Calu3 (cell line): ENCODE measurements around the gene UNC13B. TPM values are rescaled to one million over a fixed set of nuclear protein-coding genes. Genes with fewer than 3 reads are reported as not detected.
A peak's percentile ranks its signal among the peaks of the same experiment; 100 is the strongest.

Source experiments
- BruUV-seq: library from RNA; stranded (reverse); fragments of 400-500 nt; replicated peaks from 2 replicates; lab custom pipeline; 2021; lab: Mats Ljungman, UMichigan
- CTCF ChIA-PET: fragments of 300-600 bp; sonication (Branson Sonifier 250); formaldehyde crosslinking; loops from one replicate; lab custom pipeline; 2022; ENCODE audit warnings: antibody characterized with exemption; lab: Charles Lee
- DNase-seq: peaks from one replicate; pipeline ENCODE4 v3.0.0; 2022
- H3K27ac Mint-ChIP-seq: one replicate; pipeline ENCODE4 v1.8.0; 2022; ENCODE audit warnings: mixed read lengths; ENCODE audit not compliant: unreplicated experiment
- H3K27me3 Mint-ChIP-seq: one replicate; pipeline ENCODE4 v1.8.0; 2022; ENCODE audit warnings: mixed read lengths; ENCODE audit not compliant: unreplicated experiment
- H3K36me3 Mint-ChIP-seq: one replicate; pipeline ENCODE4 v1.8.0; 2022; ENCODE audit warnings: mild to moderate bottlenecking, moderate library complexity, mixed read lengths; ENCODE audit not compliant: insufficient read depth, unreplicated experiment
- H3K4me1 Mint-ChIP-seq: one replicate; pipeline ENCODE4 v1.8.0; 2022; ENCODE audit warnings: mild to moderate bottlenecking, low read depth, mixed read lengths; ENCODE audit not compliant: unreplicated experiment
- H3K4me3 Mint-ChIP-seq: one replicate; pipeline ENCODE4 v1.8.0; 2022; ENCODE audit warnings: mild to moderate bottlenecking, low read depth, moderate library complexity, mixed read lengths; ENCODE audit not compliant: unreplicated experiment
- H3K9me3 Mint-ChIP-seq: one replicate; pipeline ENCODE4 v1.8.0; 2022; ENCODE audit warnings: low read depth, mixed read lengths; ENCODE audit not compliant: unreplicated experiment
- CTCF ChIP-seq: fragments of 200-600 bp; IDR thresholded peaks from one replicate; pipeline ENCODE4 v1.8.0; 2022; ENCODE audit warnings: antibody characterized with exemption; ENCODE audit not compliant: unreplicated experiment
- intact Hi-C: fragments of 100-400 bp; cut with micrococcal nuclease; formaldehyde crosslinking; loops from one replicate; pipeline ENCODE4 v1.10.0; 2022; ENCODE audit not compliant: unreplicated experiment
- total RNA-seq: library from RNA; stranded (reverse); gene quantifications from 2 replicates; pipeline ENCODE4 v1.2.3, GENCODE V29; 2022

Gene UNC13B
- total RNA-seq, 1 experiment from 2014 or later, result 20.4 TPM

GRCh38 chr9:35168963-35169362 is 7.2 kb downstream of the UNC13B start:
- Mint-ChIP-seq H3K4me3 (no peak overlapping the region), H3K27me3 (no peaks in the 10 kb centered on the region), H3K36me3 (no peaks in the 10 kb centered on the region), H3K4me1 (peaks cover 22% of the 10 kb centered on the region), H3K9me3 (no peaks in the 10 kb centered on the region), H3K27ac (no peak overlapping the region)
- CTCF ChIA-PET, result interaction anchor here (0.6 kb wide), 1 partner anchor 694 kb away, joined by 3 read pairs; no protein-coding TSS in a partner anchor
- no peak for TF ChIP-seq CTCF
- no peak for DNase-seq
- intact Hi-C loops, result no loop called here
- BruUV-seq, result no TSS peak

- intact Hi-C loops, result no loop called here
- H3K36me3 Mint-ChIP-seq, result no peaks in the 10 kb centered on the region
- no peak overlapping the region for H3K27ac Mint-ChIP-seq
- H3K27me3 Mint-ChIP-seq, result no peaks in the 10 kb centered on the region
- H3K9me3 Mint-ChIP-seq, result peaks cover 8% of the 10 kb centered on the region
- CTCF ChIA-PET, result no interaction called here
- BruUV-seq, result no TSS peak
- H3K4me1 Mint-ChIP-seq, result peaks cover 17% of the 10 kb centered on the region
- no peak overlapping the region for H3K4me3 Mint-ChIP-seq
- no peak for TF ChIP-seq CTCF
- DNase-seq, result no peak
Measured at GRCh38 chr9:35172878-35173277, 11.1 kb downstream of the UNC13B start.

GRCh38 chr9:35177520-35177919 is 15.7 kb downstream of the UNC13B start:
- DNase-seq, result no peak
- no peak overlapping the region for H3K4me3 Mint-ChIP-seq
- intact Hi-C loops, result no loop called here
- BruUV-seq, result no TSS peak
- H3K4me1 Mint-ChIP-seq, result peaks cover 15% of the 10 kb centered on the region
- peaks cover 12% of the 10 kb centered on the region for H3K9me3 Mint-ChIP-seq
- H3K36me3 Mint-ChIP-seq, result no peaks in the 10 kb centered on the region
- CTCF ChIA-PET, result no interaction called here
- H3K27ac Mint-ChIP-seq, result no peak overlapping the region
- no peaks in the 10 kb centered on the region for H3K27me3 Mint-ChIP-seq
- TF ChIP-seq CTCF, result no peak

- DNase-seq, result no peak
- CTCF ChIA-PET, result no interaction called here
- Mint-ChIP-seq H3K27me3 (no peaks in the 10 kb centered on the region), H3K36me3 (no peaks in the 10 kb centered on the region), H3K4me3 (no peak overlapping the region), H3K9me3 (peaks cover 12% of the 10 kb centered on the region), H3K4me1 (peaks cover 8% of the 10 kb centered on the region), H3K27ac (peak overlapping the region; percentile 24)
- no TSS peak for BruUV-seq
- intact Hi-C loops, result no loop called here
- no peak for TF ChIP-seq CTCF
Measured at GRCh38 chr9:35179347-35180280, 17.8 kb downstream of the UNC13B start.
